Measurements from ENCODE around the gene FIBCD1.
A peak's percentile ranks its signal among the peaks of the same experiment; 100 is the strongest.

The FIBCD1 gene

GRCh38 chr9:130940693-130941576, 1.9 kb upstream of the FIBCD1 start:
- no peak overlapping the region for H3K4me3 ChIP-seq
- peak in 1 of 2 experiments; percentile 74 for DNase-seq (ENCODE audit: low spot score in 2 of 2)
- no peaks in the 10 kb centered on the region for H3K4me1 ChIP-seq
- peaks cover 57% of the 10 kb centered on the region for H3K27me3 ChIP-seq (ENCODE audit: low read depth)
- no peaks in the 10 kb centered on the region for H3K9me3 ChIP-seq
- in situ Hi-C loops (cut with MboI; ENCODE audit: low sequenced_read_pairs) = no loop called here
- no peaks in the 10 kb centered on the region for H3K36me3 ChIP-seq (replicated peaks)

- no peak overlapping the region for H3K4me3 ChIP-seq
- H3K27me3 ChIP-seq (ENCODE audit: low read depth) = peaks cover 66% of the 10 kb centered on the region
- H3K4me1 ChIP-seq = no peaks in the 10 kb centered on the region
- in situ Hi-C loops (cut with MboI; ENCODE audit: low sequenced_read_pairs) = no loop called here
- no peak for DNase-seq (ENCODE audit: low spot score in 2 of 2)
- no peaks in the 10 kb centered on the region for H3K36me3 ChIP-seq (replicated peaks)
- no peaks in the 10 kb centered on the region for H3K9me3 ChIP-seq
Measured at GRCh38 chr9:130940027-130940549, 1.0 kb upstream of the FIBCD1 start.

GRCh38 chr9:130939405-130940026, 469 bp upstream of the FIBCD1 start:
- no peak for DNase-seq (ENCODE audit: low spot score in 2 of 2)
- peaks cover 66% of the 10 kb centered on the region for H3K27me3 ChIP-seq (ENCODE audit: low read depth)
- H3K36me3 ChIP-seq (replicated peaks) = no peaks in the 10 kb centered on the region
- H3K4me1 ChIP-seq = no peaks in the 10 kb centered on the region
- H3K4me3 ChIP-seq = no peak overlapping the region
- H3K9me3 ChIP-seq = no peaks in the 10 kb centered on the region
- in situ Hi-C loops (cut with MboI; ENCODE audit: low sequenced_read_pairs) = no loop called here

GRCh38 chr9:130938184-130938651, 829 bp downstream of the FIBCD1 start:
- H3K9me3 ChIP-seq = no peaks in the 10 kb centered on the region
- peaks cover 70% of the 10 kb centered on the region for H3K27me3 ChIP-seq (ENCODE audit: low read depth)
- H3K4me1 ChIP-seq = no peaks in the 10 kb centered on the region
- in situ Hi-C loops (cut with MboI; ENCODE audit: low sequenced_read_pairs) = no loop called here
- H3K4me3 ChIP-seq = no peak overlapping the region
- no peak for DNase-seq (ENCODE audit: low spot score in 2 of 2)
- no peaks in the 10 kb centered on the region for H3K36me3 ChIP-seq (replicated peaks)

- in situ Hi-C loops (cut with MboI; ENCODE audit: low sequenced_read_pairs) = no loop called here
- no peak overlapping the region for H3K4me3 ChIP-seq
- no peaks in the 10 kb centered on the region for H3K4me1 ChIP-seq
- no peaks in the 10 kb centered on the region for H3K9me3 ChIP-seq
- no peak for DNase-seq (ENCODE audit: low spot score in 2 of 2)
- H3K27me3 ChIP-seq (ENCODE audit: low read depth) = peaks cover 65% of the 10 kb centered on the region
- no peaks in the 10 kb centered on the region for H3K36me3 ChIP-seq (replicated peaks)
Measured at GRCh38 chr9:130937146-130938076, 1.6 kb downstream of the FIBCD1 start.

GRCh38 chr9:130936285-130937117, 2.5 kb downstream of the FIBCD1 start:
- in situ Hi-C loops (cut with MboI; ENCODE audit: low sequenced_read_pairs) = no loop called here
- H3K4me3 ChIP-seq = no peak overlapping the region
- no peak for DNase-seq (ENCODE audit: low spot score in 2 of 2)
- peaks cover 57% of the 10 kb centered on the region for H3K27me3 ChIP-seq (ENCODE audit: low read depth)
- no peaks in the 10 kb centered on the region for H3K9me3 ChIP-seq
- H3K4me1 ChIP-seq = no peaks in the 10 kb centered on the region
- no peaks in the 10 kb centered on the region for H3K36me3 ChIP-seq (replicated peaks)

GRCh38 chr9:130935648-130936271, 3.3 kb downstream of the FIBCD1 start:
- H3K9me3 ChIP-seq = no peaks in the 10 kb centered on the region
- peaks cover 50% of the 10 kb centered on the region for H3K27me3 ChIP-seq (ENCODE audit: low read depth)
- no peak overlapping the region for H3K4me3 ChIP-seq
- in situ Hi-C loops (cut with MboI; ENCODE audit: low sequenced_read_pairs) = no loop called here
- no peaks in the 10 kb centered on the region for H3K36me3 ChIP-seq (replicated peaks)
- H3K4me1 ChIP-seq = no peaks in the 10 kb centered on the region
- DNase-seq (ENCODE audit: low spot score in 2 of 2) = no peak

- H3K36me3 ChIP-seq (replicated peaks) = no peaks in the 10 kb centered on the region
- DNase-seq (ENCODE audit: low spot score in 2 of 2) = no peak
- H3K4me1 ChIP-seq = no peaks in the 10 kb centered on the region
- no peak overlapping the region for H3K4me3 ChIP-seq
- in situ Hi-C loops (cut with MboI; ENCODE audit: low sequenced_read_pairs) = no loop called here
- no peaks in the 10 kb centered on the region for H3K9me3 ChIP-seq
- H3K27me3 ChIP-seq (ENCODE audit: low read depth) = peaks cover 42% of the 10 kb centered on the region
Measured at GRCh38 chr9:130934702-130935647, 4.1 kb downstream of the FIBCD1 start.

- H3K36me3 ChIP-seq (replicated peaks) = no peaks in the 10 kb centered on the region
- in situ Hi-C loops (cut with MboI; ENCODE audit: low sequenced_read_pairs) = no loop called here
- no peak overlapping the region for H3K4me3 ChIP-seq
- peaks cover 38% of the 10 kb centered on the region for H3K27me3 ChIP-seq (ENCODE audit: low read depth)
- DNase-seq (ENCODE audit: low spot score in 2 of 2) = no peak
- no peaks in the 10 kb centered on the region for H3K4me1 ChIP-seq
- H3K9me3 ChIP-seq = no peaks in the 10 kb centered on the region
Measured at GRCh38 chr9:130934246-130934645, 4.8 kb downstream of the FIBCD1 start.

GRCh38 chr9:130933114-130934046, 5.7 kb downstream of the FIBCD1 start:
- Histone ChIP-seq H3K27me3 (ENCODE audit: low read depth) (peaks cover 32% of the 10 kb centered on the region), H3K4me1 (no peaks in the 10 kb centered on the region), H3K9me3 (no peaks in the 10 kb centered on the region), H3K4me3 (no peak overlapping the region), H3K36me3 (replicated peaks) (no peaks in the 10 kb centered on the region)
- no peak for DNase-seq (ENCODE audit: low spot score in 2 of 2)
- in situ Hi-C loops (cut with MboI; ENCODE audit: low sequenced_read_pairs) = no loop called here
